Stimulated activated naive B cell treated with anti-CD40 and anti-IgM and Interleukin-4, amounts not matched to agents 10 μg/mL and 1 μg/mL and 100 μg/mL, for 72 hours (primary cell): ENCODE measurements around the gene RFXANK.
A peak's percentile ranks its signal among the peaks of the same experiment; 100 is the strongest.

Experiments
- ATAC-seq, 2 donors: fragments of 150-1000 bp; cut with Tn5 transposase; replicated peaks; 2 replicates each; pipeline ENCODE4 v1.10.0; 2021; ENCODE audit warnings: moderate library complexity in 1 of 2
- DNase-seq: peaks from one replicate; pipeline ENCODE4 v3.0.0; 2021
- H3K27ac Mint-ChIP-seq: one replicate; pipeline ENCODE4 v1.8.0; 2022; ENCODE audit warnings: mild to moderate bottlenecking, mixed read lengths
- H3K27me3 Mint-ChIP-seq, 2 donors: one replicate each; pipeline ENCODE4 v1.8.0; 2022; ENCODE audit warnings: mixed read lengths in 2 of 2
- H3K36me3 Mint-ChIP-seq, 2 donors: one replicate each; pipeline ENCODE4 v1.8.0; 2022; ENCODE audit warnings: mixed read lengths in 2 of 2, mild to moderate bottlenecking in 1 of 2
- H3K4me1 Mint-ChIP-seq, 2 donors: one replicate each; pipeline ENCODE4 v1.8.0; 2022; ENCODE audit warnings: mixed read lengths in 2 of 2, mild to moderate bottlenecking in 1 of 2
- H3K4me3 Mint-ChIP-seq, 2 donors: one replicate each; pipeline ENCODE4 v1.8.0; 2022; ENCODE audit warnings: mild to moderate bottlenecking in 2 of 2, mixed read lengths in 2 of 2, moderate library complexity in 1 of 2
- H3K9me3 Mint-ChIP-seq, 2 donors: one replicate each; pipeline ENCODE4 v1.8.0; 2022; ENCODE audit warnings: mixed read lengths in 2 of 2, mild to moderate bottlenecking in 1 of 2

Gene RFXANK

GRCh38 chr19:19179548-19180441 lies 12.3 kb upstream of the RFXANK start:
- no peak overlapping the region for H3K4me3 Mint-ChIP-seq

GRCh38 chr19:19181488-19181998 lies 10.5 kb upstream of the RFXANK start:
- no peaks in the 10 kb centered on the region for H3K27me3 Mint-ChIP-seq
- H3K27ac Mint-ChIP-seq, result no peak overlapping the region
- peaks cover 12 to 15% of the 10 kb centered on the region in 2 donors for H3K4me1 Mint-ChIP-seq
- DNase-seq (no peak), ATAC-seq (no peak)
- H3K9me3 Mint-ChIP-seq, result peaks cover 8 to 10% of the 10 kb centered on the region in 2 donors
- no peak overlapping the region for H3K4me3 Mint-ChIP-seq
- H3K36me3 Mint-ChIP-seq, result peaks cover 54 to 66% of the 10 kb centered on the region in 2 donors

More at GRCh38 chr19:19179548-19180441, 12.3 kb upstream of the RFXANK start:
- H3K27ac Mint-ChIP-seq, result no peak overlapping the region
- peaks cover 3 to 4% of the 10 kb centered on the region in 2 donors for H3K9me3 Mint-ChIP-seq
- no peak for ATAC-seq
- H3K27me3 Mint-ChIP-seq, result no peaks in the 10 kb centered on the region
- H3K4me1 Mint-ChIP-seq, result peaks cover 8 to 9% of the 10 kb centered on the region in 2 donors
- peaks cover 49 to 63% of the 10 kb centered on the region in 2 donors for H3K36me3 Mint-ChIP-seq
- no peak for DNase-seq

DNA sequence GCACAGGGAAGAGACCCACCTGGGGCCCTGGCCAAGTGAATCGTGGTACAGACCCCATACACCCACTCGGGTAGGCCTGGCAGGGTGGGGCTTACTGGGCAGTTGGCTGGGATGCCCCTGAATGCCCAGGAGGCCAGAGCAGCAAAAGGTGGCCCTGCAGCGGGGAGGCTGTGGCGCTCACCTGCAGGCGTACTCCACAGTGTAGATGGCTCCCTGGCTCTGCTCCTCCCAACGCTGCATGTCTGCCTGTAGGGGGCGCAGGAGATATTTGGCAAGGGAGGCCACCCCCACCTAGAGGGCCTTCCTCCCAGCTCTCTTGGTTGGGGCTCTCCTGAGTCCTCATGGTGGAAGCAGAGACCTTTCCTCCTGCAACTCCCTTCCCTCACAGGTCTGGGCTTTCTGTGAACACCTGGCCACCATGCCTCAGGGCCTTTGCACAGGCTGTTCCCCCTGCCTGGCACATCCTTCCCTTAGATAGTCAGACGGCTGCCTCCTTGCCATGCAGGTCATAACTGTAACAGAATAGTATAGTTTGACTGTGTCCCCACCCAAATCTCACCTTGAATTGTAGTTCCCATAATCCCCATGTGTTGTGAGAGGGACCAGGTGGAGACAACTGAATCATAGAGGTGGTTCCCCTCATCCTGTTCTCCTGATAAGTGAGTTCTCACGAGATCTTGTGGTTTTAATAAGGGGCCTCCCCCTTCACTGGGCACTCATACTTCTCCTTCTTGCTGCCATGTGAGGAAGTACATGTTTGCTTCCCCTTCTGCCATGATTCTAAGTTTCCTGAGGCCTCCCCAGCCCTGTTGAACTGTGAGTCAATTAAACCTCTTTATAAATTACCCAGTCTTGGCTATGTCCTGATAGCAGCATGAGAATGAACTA lies 6.0 kb upstream of the RFXANK start:
- H3K9me3 Mint-ChIP-seq, result peaks cover 8 to 9% of the 10 kb centered on the region in 2 donors
- no peaks in the 10 kb centered on the region for H3K27me3 Mint-ChIP-seq
- H3K4me3 Mint-ChIP-seq, result no peak overlapping the region
- DNase-seq, result no peak
- peaks cover 30 to 42% of the 10 kb centered on the region in 2 donors for H3K4me1 Mint-ChIP-seq
- peak; percentile 75 to 79 for ATAC-seq
- peak overlapping the region; percentile 69 for H3K27ac Mint-ChIP-seq
- peaks cover 40 to 59% of the 10 kb centered on the region in 2 donors for H3K36me3 Mint-ChIP-seq

- Mint-ChIP-seq H3K36me3 (peaks cover 39 to 56% of the 10 kb centered on the region in 2 donors), H3K27ac (peak overlapping the region; percentile 69), H3K4me3 (no peak overlapping the region), H3K9me3 (peaks cover 8 to 9% of the 10 kb centered on the region in 2 donors), H3K4me1 (peaks cover 30 to 42% of the 10 kb centered on the region in 2 donors), H3K27me3 (no peaks in the 10 kb centered on the region)
- no peak for ATAC-seq
- no peak for DNase-seq
Measured at GRCh38 chr19:19186742-19187141, 5.3 kb upstream of the RFXANK start.

- Mint-ChIP-seq H3K27ac (peak overlapping the region; percentile 99), H3K4me3 (peak overlapping the region; percentile 95 to 96), H3K27me3 (no peaks in the 10 kb centered on the region), H3K9me3 (peaks cover under 1 to 1% of the 10 kb centered on the region in 2 donors), H3K36me3 (peaks cover 32 to 46% of the 10 kb centered on the region in 2 donors), H3K4me1 (peaks cover 27 to 50% of the 10 kb centered on the region in 2 donors)
- DNase-seq (no peak), ATAC-seq (no peak)
Measured at GRCh38 chr19:19191768-19192077, 335 bp upstream of the RFXANK start.

GRCh38 chr19:19192910-19193423 lies 909 bp downstream of the RFXANK start:
- Mint-ChIP-seq H3K27me3 (no peaks in the 10 kb centered on the region), H3K9me3 (no peaks in the 10 kb centered on the region), H3K27ac (peak overlapping the region; percentile 99), H3K4me3 (peak overlapping the region; percentile 95 to 96), H3K4me1 (peaks cover 27 to 48% of the 10 kb centered on the region in 2 donors), H3K36me3 (peaks cover 37 to 53% of the 10 kb centered on the region in 2 donors)
- DNase-seq, result no peak
- peak; percentile 17 to 20 for ATAC-seq

GRCh38 chr19:19193926-19194325 lies 1.9 kb downstream of the RFXANK start:
- Mint-ChIP-seq H3K4me1 (peaks cover 27 to 39% of the 10 kb centered on the region in 2 donors), H3K4me3 (peak overlapping the region; percentile 95 to 96), H3K27me3 (no peaks in the 10 kb centered on the region), H3K27ac (peak overlapping the region; percentile 92), H3K36me3 (peaks cover 40 to 55% of the 10 kb centered on the region in 2 donors), H3K9me3 (no peaks in the 10 kb centered on the region)
- DNase-seq (no peak), ATAC-seq (no peak)

DNA sequence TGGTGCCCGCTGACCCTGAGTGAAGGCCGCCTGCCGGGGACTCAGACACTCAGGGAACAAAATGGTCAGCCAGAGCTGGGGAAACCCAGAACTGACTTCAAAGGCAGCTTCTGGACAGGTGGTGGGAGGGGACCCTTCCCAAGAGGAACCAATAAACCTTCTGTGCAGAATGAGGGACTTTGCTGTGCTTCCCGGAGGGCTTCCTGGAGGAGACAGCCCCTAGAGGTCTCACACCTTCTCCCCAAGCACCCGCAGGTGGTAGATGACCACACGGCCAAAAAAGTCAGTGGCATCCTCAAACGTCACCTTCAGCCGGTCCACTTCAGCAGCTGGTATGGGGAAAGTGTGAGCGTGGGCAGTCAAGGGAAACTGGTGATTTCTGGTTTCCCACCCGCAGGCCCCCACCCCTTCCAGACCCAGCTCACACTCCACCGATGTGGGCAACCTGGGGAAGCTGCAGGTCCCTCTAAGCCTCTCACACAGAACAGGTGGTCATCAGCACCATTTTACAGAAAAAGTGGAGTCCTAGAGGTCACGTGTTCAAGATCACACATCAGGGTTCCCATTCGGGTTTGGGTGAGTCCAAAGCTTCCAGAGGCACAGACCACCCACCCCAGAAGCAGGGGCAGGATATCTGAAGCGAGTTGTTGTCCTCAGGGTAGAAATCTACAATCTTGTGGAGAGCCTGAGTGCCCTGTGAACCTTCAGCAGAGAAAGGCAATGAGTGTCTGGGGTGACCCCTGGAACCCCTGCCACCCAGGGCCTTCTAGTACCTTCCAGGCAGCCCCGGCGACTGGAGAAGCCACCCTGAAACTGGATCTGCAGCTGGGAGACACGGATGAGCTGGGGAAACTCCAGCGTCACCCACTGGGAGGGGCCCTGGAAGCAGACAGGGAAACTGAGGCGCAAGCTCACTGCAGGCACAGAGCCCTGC lies 9.9 kb downstream of the RFXANK start:
- peak overlapping the region; percentile 95 for H3K27ac Mint-ChIP-seq
- peaks cover 19 to 42% of the 10 kb centered on the region in 2 donors for H3K4me1 Mint-ChIP-seq
- ATAC-seq (no peak), DNase-seq (no peak)
- H3K36me3 Mint-ChIP-seq, result peaks cover 25 to 37% of the 10 kb centered on the region in 2 donors
- H3K9me3 Mint-ChIP-seq, result peaks cover 0 to 2% of the 10 kb centered on the region in 2 donors
- peaks cover 0 to 4% of the 10 kb centered on the region in 2 donors for H3K27me3 Mint-ChIP-seq
- peak overlapping the region; percentile 93 to 95 for H3K4me3 Mint-ChIP-seq

GRCh38 chr19:19202707-19203011 lies 10.6 kb downstream of the RFXANK start:
- Mint-ChIP-seq H3K36me3 (peaks cover 20 to 30% of the 10 kb centered on the region in 2 donors), H3K27me3 (peaks cover 4 to 7% of the 10 kb centered on the region in 2 donors), H3K4me3 (peak overlapping the region; percentile 93 to 95), H3K27ac (peak overlapping the region; percentile 95), H3K4me1 (peaks cover 26 to 49% of the 10 kb centered on the region in 2 donors), H3K9me3 (peaks cover 5 to 7% of the 10 kb centered on the region in 2 donors)
- DNase-seq (no peak), ATAC-seq (peak; percentile 3 to 13)

DNA sequence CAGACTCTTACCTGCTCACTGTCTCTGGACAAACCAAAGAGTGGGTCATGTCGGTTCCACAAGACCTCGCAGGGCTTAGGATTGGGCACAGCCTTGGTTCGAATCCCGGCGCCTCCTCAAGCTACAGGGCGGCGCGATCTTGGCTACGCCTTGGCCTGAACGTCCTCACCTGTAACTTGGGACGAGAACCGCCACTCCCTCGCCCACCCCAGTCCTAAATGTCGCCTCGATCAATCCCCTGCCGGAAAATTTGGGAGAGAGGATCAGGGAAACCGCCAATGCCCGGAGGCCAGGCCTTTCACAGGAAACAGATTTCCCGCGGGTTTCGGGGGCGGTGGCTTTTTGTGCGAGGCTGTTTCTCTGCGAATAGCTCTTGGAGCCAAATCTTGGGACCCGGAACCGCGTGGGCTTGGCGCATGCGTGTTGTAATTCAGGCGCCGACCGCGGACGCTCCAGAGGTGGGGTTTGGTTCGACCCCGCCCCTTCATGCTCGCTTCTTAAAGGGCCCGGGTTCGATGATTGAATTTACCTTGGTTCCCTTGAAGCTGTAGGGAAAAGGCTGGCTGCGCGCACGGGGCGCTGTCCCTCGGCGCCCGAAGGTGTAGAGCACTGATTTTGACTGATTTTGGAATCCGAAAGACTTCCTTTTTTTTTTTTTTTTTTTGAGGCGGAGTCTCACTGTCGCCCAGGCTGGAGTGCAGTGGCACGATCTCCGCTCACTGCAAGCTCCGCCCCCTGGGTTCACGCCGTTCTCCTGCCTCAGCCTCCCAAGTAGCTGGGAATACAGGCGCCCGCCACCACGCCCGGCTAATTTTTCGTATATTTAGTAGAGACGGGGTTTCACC lies 11.2 kb downstream of the RFXANK start, which contains the start of gene NR2C2AP:
Gene NR2C2AP, minus strand, starts transcription at position 403 of the 845 bp plus-strand sequence. Its CDS starts 354 bp downstream, at position 49.
- ATAC-seq (peak; percentile 88 to 90), DNase-seq (peak; percentile 87)
- H3K4me1 Mint-ChIP-seq, result peaks cover 29 to 53% of the 10 kb centered on the region in 2 donors
- H3K9me3 Mint-ChIP-seq, result peaks cover 8% of the 10 kb centered on the region in 2 donors
- peaks cover 15 to 24% of the 10 kb centered on the region in 2 donors for H3K36me3 Mint-ChIP-seq
- peaks cover 4 to 9% of the 10 kb centered on the region in 2 donors for H3K27me3 Mint-ChIP-seq
- H3K27ac Mint-ChIP-seq, result peak within 1 kb of the TSS; percentile 95
- H3K4me3 Mint-ChIP-seq, result peak within 1 kb of the TSS; percentile 93 to 95

- Mint-ChIP-seq H3K9me3 (peaks cover 8% of the 10 kb centered on the region in 2 donors), H3K36me3 (peaks cover 7 to 16% of the 10 kb centered on the region in 2 donors), H3K4me1 (peaks cover 27 to 52% of the 10 kb centered on the region in 2 donors), H3K4me3 (peak overlapping the region; percentile 93 to 95), H3K27me3 (peaks cover 4 to 9% of the 10 kb centered on the region in 2 donors), H3K27ac (peak overlapping the region; percentile 62)
- no peak for ATAC-seq
- DNase-seq, result no peak
Measured at GRCh38 chr19:19204181-19204580, 12.1 kb downstream of the RFXANK start.
